Sigmoid colon (tissue), 7 donors: ENCODE data around the gene ARHGEF28. TPM values are rescaled to one million over a fixed set of nuclear protein-coding genes. Genes with fewer than 3 reads are reported as not detected.

Experiments used
- DNase-seq: peaks from one replicate; pipeline ENCODE4 v3.0.0-alpha.2; 2019
- H3K27ac ChIP-seq, 4 donors: fragments of 200-600 bp; sonication (generic); one replicate each; pipeline ENCODE4 v1.5.1; 2016 to 2019; ENCODE audit warnings: mild to moderate bottlenecking in 1 of 4
- H3K27me3 ChIP-seq, 3 donors: fragments of 200-600 bp; sonication (generic); one replicate each; pipeline ENCODE4 v1.5.1; 2019; ENCODE audit warnings: mild to moderate bottlenecking in 1 of 3
- H3K36me3 ChIP-seq, 4 donors: fragments of 200-600 bp; sonication (generic); one replicate each; pipeline ENCODE4 v1.5.1; 2016 to 2019
- H3K4me1 ChIP-seq, 4 donors: fragments of 200-600 bp; sonication (generic); one replicate each; pipeline ENCODE4 v1.5.1; 2017 to 2019
- H3K4me3 ChIP-seq, 4 donors: fragments of 200-600 bp; sonication (generic); one replicate each; pipeline ENCODE4 v1.5.1; 2017 to 2019; ENCODE audit warnings: mild to moderate bottlenecking in 2 of 4, moderate library complexity in 1 of 4
- H3K9me3 ChIP-seq, 4 donors: fragments of 200-600 bp in 3 of 4; sonication (generic) in 3 of 4; one replicate each; pipeline versions ENCODE4 v1.5.1 to v1.6.1; 2013 to 2019
- CTCF ChIP-seq, 4 experiments: fragments of 450-650 bp in 3 of 4; fragments of 200-600 bp in 1 of 4; IDR thresholded peaks; one replicate each; pipeline ENCODE4 v1.5.1; 2016 to 2019; ENCODE audit warnings: antibody characterized with exemption in 4 of 4, mild to moderate bottlenecking in 3 of 4, moderate library complexity in 2 of 4
- EP300 ChIP-seq, 4 donors: sonication (generic); formaldehyde crosslinking; IDR thresholded peaks; one replicate each; pipeline ENCODE4 v1.6.1; 2017; ENCODE audit warnings: antibody characterized with exemption in 4 of 4
- POLR2A ChIP-seq, 2 donors: fragments of 450-650 bp; IDR thresholded peaks; one replicate each; pipeline ENCODE4 v1.6.1; 2016; ENCODE audit warnings: antibody characterized with exemption in 2 of 2, mild to moderate bottlenecking in 2 of 2, moderate library complexity in 2 of 2
- POLR2AphosphoS5 ChIP-seq, 4 donors: sonication (generic); formaldehyde crosslinking; IDR thresholded peaks; one replicate each; pipeline ENCODE4 v1.6.1; 2017; ENCODE audit warnings: antibody characterized with exemption in 4 of 4
- whole genome bisulfite sequencing, 2 donors: extraction: QIAGEN DNeasy Blood & Tissue Kit; methylation state at CpG; one replicate each; pipeline ENCODE4 v1.1.7; 2013; 5-methylcytosine and 5-hydroxymethylcytosine counted together
- intact Hi-C: fragments of 100-400 bp; cut with DNase I; formaldehyde crosslinking; loops from one replicate; pipeline ENCODE4 v1.15.1; 2023
- polyA plus RNA-seq, 3 donors: library from polyadenylated mRNA; stranded (reverse); fragments of 200-250 nt; gene quantifications; one replicate each; pipeline ENCODE4 v1.2.3, GENCODE V29; 2013
- total RNA-seq, 4 donors: library from RNA; depleted of rRNA; stranded (reverse); fragments of >200 nt; gene quantifications; one replicate each; pipeline ENCODE4 v1.1.0, GENCODE V29; 2016
- donor health status: healthy with polysubstance abuse.
- donor health status: Bipolar disorder and iron deficiency.
- donor health status: healthy.

ARHGEF28 gene
- total and polyA plus RNA-seq, 7 donors: 3.0 to 6.9 (median 3.7) TPM

GRCh38 chr5:73591698-73592501 is 34.1 kb upstream of the ARHGEF28 start:
- Histone ChIP-seq H3K27me3 (no peaks in the 10 kb centered on the region), H3K4me1 (peaks cover 0 to 12% (median 0%) of the 10 kb centered on the region in 4 donors), H3K9me3 (no peaks in the 10 kb centered on the region), H3K4me3 (no peak overlapping the region), H3K27ac (no peak overlapping the region), H3K36me3 (no peaks in the 10 kb centered on the region)
- DNase-seq: no peak
- TF ChIP-seq CTCF (IDR thresholded peaks at IDR 0.05): no peak
- TF ChIP-seq POLR2AphosphoS5 (IDR thresholded peaks at IDR 0.05): peak in 3 of 4 donors; percentile 12 to 42 (median 14)
- TF ChIP-seq POLR2A (IDR thresholded peaks at IDR 0.05): no peak
- TF ChIP-seq EP300 (IDR thresholded peaks at IDR 0.05): no peak
- 39 to 53% methylated on average over 4 of the region's 4 CpGs for WGBS, 2 donors
- intact Hi-C loops: loop anchor here (1.0 kb wide), 1 partner anchor 200 kb away; no protein-coding TSS in a partner anchor

DNA sequence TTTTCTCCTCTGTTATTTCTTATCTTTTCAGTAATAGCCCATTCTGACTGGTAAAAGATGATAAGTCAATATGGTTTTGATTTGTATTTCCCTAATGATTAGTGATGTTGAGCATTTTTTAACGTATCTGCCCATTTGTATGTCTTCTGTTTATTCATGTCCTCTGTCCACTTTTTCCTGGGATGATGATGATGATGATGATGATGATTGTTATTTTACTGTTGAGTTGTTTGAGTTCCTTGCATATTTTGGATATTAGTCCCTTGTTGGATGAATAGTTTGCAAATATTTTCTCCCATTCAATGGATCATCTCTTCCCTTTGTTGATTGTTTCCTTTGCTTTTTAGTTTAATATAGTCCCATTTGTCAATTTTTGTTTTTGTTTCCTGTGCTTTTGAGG is 33.4 kb upstream of the ARHGEF28 start:
- no peak for DNase-seq
- Histone ChIP-seq H3K4me1 (peaks cover 0 to 12% (median 0%) of the 10 kb centered on the region in 4 donors), H3K36me3 (no peaks in the 10 kb centered on the region), H3K9me3 (no peaks in the 10 kb centered on the region), H3K27ac (no peak overlapping the region), H3K4me3 (no peak overlapping the region), H3K27me3 (no peaks in the 10 kb centered on the region)
- intact Hi-C loops: no loop called here
- TF ChIP-seq POLR2AphosphoS5 (IDR thresholded peaks at IDR 0.05): no peak
- TF ChIP-seq EP300 (IDR thresholded peaks at IDR 0.05): no peak
- no peak for TF ChIP-seq POLR2A (IDR thresholded peaks at IDR 0.05)
- no peak for TF ChIP-seq CTCF (IDR thresholded peaks at IDR 0.05)
- WGBS, 2 donors: 79 to 85% methylated on average over 1 of the region's 1 CpG

DNA sequence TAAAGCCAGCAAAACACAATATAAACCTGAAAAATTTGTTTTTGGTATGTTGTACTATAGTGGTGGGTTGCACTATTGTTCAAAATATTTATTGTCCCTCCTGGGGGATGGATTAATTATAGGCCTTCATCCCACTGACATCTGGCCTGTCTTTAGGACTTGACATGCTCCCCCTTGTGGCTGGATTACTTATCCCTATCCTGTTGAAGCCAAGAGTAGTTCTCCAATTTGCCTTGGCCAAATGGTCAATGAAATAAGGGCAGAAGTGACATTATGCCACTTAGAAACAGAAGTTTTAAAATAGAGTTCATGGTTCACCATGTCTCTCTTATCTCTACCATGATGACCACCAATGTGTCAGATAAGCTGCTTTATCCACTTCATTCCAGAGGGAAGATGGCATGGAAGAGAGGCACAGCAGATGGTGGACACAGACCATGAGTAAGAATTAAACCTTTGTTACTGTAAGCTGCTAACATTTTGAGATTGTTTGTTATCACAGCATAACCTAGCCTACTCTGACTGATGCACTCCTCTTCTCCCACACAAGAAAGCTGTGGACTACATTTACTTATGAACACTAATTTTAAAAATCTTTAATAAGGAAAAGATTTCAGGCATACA is 29.2 kb upstream of the ARHGEF28 start:
- TF ChIP-seq POLR2A (IDR thresholded peaks at IDR 0.05) (no peak), CTCF (IDR thresholded peaks at IDR 0.05) (peak in 2 of 4 experiments; percentile 8 to 25), EP300 (IDR thresholded peaks at IDR 0.05) (no peak), POLR2AphosphoS5 (IDR thresholded peaks at IDR 0.05) (no peak)
- Histone ChIP-seq H3K4me3 (no peak overlapping the region), H3K36me3 (no peaks in the 10 kb centered on the region), H3K27ac (no peak overlapping the region), H3K9me3 (peaks cover 0 to 3% (median 0%) of the 10 kb centered on the region in 4 donors), H3K27me3 (no peaks in the 10 kb centered on the region), H3K4me1 (peaks cover 0 to 6% (median 0%) of the 10 kb centered on the region in 4 donors)
- intact Hi-C loops: no loop called here
- DNase-seq: no peak

DNA sequence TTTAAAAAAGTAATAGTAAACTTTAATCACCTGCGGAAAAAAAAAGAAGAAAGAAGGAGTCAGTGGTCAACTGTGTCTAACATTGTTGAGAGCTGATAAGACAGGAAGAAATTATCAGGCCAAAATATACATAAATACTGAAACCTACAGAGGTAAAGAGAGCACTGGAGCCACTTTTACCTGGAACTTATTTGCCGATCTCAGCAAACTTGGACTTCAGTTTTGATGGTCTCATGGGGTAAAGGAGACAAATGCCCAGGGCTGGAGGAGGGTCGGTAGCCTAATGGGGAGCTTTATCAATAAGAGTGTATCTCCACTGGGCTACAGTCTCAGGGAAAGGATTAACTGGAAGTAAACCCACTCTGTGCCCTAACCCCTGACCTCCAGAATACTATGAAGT is 26.6 kb upstream of the ARHGEF28 start:
- Histone ChIP-seq H3K27me3 (no peaks in the 10 kb centered on the region), H3K4me3 (no peak overlapping the region), H3K4me1 (no peaks in the 10 kb centered on the region), H3K9me3 (peaks cover 0 to 6% (median 0%) of the 10 kb centered on the region in 4 donors), H3K27ac (no peak overlapping the region), H3K36me3 (no peaks in the 10 kb centered on the region)
- no peak for DNase-seq
- intact Hi-C loops: no loop called here
- no peak for TF ChIP-seq POLR2A (IDR thresholded peaks at IDR 0.05)
- TF ChIP-seq POLR2AphosphoS5 (IDR thresholded peaks at IDR 0.05): no peak
- TF ChIP-seq CTCF (IDR thresholded peaks at IDR 0.05): no peak
- TF ChIP-seq EP300 (IDR thresholded peaks at IDR 0.05): no peak
- WGBS, 2 donors: 74 to 89% methylated on average over 3 of the region's 3 CpGs
